Measurements from ENCODE around the gene ARID4B.
"Not testable (repeated sequence)": the region's sequence is repeated elsewhere in the genome, so short reads cannot be mapped to it uniquely, and the experiment has no call there.

The ARID4B gene

DNA sequence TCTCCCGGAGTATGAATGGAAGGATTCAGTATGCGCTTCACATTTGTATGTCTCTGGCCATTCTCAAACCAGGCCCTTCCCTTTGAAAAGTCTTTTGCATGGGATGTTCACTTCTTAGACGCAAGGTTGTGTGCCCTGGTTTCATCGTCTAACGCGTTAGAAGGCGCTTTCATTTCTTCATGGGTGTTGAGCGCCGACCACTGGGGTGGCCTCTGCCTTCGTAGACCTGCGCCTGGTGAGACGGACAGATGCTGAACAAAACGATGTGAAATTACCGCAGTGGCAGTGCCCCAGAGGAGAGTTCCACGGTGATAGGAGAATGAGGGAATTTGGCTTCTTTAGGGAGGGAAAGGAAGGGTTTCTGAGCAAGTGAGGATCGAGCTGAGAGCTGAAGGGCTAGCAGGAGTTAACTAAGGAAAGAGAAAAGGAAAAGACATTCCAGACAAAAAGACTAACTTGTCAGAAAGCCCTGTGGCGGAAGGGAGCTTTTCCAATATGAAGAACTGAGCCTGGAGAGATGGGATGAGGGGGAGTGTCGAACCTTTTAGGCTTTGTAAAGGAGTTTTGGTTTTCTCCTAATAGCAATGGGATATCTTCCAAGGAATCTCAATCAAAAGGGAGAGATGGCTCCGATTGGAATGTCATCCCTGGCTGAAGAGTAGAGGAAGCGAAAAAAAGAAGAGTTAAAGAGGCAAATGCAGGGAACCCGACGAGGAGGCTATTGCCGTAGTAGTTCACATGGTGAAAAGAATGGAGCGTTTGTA is 1.3 kb upstream of the ARID4B start:
- peak; percentile 25 for DNase-seq (ENCODE audit: low read depth)

DNA sequence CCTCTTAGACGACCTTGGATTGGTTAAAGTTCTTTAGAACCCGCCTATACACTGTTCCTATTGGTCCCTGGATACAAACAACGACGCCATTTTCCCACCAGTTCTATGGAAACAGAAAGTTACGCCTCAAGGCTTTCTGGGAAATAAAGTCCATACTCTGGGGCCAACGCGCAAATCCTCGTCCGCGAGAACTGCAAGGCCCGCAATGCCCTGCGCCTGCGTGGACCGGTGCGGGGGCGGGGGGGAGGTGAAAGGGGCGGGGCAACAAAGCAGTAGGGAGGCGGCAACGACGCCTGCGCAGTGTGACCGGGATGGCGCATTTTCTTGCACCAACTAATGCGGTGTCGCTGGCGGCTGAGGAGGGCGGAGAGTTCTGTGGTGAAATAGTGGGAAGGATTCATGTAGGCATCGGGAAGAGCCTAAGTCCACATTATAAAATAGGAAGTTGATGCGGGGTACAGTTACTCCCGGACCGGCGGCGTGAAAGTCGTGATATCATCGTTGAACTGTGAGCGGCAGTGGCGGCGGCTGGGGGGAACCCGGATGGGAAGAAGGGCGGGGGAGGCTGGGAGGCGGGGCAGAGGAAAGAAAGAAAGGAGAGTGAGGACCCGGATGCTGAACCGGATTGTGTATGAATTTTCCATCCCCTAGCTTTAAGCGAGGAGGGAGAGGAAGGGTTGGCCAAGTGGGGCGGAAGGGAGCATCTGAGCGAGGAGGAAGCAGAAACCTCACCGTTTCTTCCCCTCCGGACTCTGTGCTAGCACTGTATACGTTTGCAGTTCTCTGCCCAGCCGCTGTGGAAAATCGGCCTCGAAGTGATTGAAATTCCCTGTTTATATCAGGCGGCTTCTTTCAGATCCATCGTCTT is 526 bp upstream of the ARID4B start, which contains the start of gene GGPS1:
Gene GGPS1, plus strand, starts transcription at position 300 of the 868 bp plus-strand sequence. CDS start 6,695 bp downstream, outside the sequence.
- peak; percentile 97 for DNase-seq (ENCODE audit: low read depth)

DNA sequence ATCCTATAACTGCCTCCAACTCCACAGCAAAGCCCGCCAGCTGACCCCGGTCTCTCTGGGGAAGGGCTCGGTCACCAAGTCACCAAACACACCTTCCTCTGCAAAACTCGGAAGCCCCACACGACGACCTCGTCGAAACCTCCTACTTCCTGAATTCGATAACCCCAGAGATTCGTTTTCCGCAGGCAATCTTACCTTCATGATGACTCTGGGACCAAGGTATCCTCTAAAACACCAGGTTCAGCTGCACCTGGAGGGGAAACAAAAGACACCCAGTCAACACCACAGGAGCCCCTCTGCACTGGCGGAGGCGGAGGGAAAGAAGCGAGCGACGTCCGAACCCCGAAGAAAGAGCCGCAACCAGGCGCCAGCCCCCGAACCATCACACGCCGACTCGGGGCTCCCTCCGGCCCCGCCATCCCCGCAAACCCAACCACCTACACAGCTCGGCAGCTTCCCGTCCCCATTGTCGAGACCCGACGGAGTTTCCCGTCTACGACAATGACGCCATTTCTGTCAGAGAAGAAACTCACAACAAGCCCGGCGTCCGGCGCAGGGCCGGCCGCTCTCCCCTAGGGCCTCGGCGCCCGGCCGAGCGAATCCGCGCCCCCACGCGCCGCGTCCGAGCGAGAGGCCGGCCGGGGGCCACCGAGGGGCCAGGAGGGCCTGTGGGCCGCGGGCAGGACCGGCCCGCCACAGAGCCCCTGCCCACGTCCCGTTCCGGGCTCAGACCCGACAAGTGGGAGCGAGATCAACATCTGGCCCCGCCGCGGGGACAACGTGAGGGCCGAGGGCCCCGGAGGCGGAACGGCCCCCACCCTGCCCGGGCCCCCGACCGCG is 1.0 kb downstream of the ARID4B start:
- DNase-seq (ENCODE audit: low read depth) = peak; percentile 53

DNA sequence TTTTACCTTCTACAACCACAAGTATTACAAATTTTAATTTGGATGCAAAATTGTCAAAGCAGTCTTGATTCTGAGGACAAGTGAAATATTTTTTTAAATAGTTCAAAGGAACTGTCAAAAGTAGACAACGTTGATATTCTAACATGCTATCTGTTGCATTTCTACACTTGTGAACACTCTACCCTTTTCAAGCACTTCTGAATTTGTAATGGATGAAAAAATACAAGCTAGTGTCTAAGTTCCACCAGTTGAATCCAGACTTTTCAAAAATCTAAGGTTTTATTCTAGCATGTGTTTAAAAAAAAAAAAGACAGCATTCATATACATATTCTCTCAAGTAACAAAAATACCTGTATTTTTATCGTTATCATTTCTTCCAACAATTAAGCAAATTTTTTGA is 2.1 kb downstream of the ARID4B start:
- no peak for DNase-seq (ENCODE audit: low read depth)

DNA sequence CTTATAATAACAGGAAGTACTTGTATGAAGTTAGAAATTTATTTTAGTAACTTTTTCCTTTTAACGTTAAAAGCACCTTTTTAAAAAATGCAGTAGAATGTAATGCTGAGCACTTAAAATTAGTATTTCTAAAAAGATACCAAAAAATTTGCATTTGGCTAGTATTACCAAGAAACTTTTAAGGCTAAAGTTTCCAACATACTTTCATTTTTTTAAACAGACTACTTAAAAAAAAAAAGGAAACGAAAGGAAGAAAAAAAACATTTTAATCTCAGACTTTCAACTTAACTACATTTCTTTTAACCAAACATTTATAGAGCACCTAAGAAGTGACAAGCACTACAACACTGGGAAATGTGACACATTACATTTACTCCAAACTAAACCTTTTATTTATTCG is 2.8 kb downstream of the ARID4B start:
- DNase-seq (ENCODE audit: low read depth) = no peak

DNA sequence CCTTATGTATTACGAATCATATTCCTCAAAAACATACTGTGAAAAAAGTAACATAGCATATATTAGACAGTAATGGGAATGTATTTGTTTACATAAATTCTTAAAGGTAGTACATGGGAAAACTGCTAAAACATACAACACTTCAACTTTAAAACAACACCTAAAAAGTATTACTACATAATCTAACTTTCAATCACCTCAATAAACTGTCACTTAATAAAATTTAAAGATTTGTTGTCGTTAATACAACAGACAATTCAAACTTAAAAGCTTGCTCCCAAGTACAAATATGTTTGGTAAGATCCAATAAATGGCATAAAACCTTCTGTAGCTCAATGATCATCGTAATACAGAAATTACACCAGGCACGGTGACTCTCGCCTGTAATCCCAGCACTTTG is 3.7 kb downstream of the ARID4B start:
- no peak for DNase-seq (ENCODE audit: low read depth)

DNA sequence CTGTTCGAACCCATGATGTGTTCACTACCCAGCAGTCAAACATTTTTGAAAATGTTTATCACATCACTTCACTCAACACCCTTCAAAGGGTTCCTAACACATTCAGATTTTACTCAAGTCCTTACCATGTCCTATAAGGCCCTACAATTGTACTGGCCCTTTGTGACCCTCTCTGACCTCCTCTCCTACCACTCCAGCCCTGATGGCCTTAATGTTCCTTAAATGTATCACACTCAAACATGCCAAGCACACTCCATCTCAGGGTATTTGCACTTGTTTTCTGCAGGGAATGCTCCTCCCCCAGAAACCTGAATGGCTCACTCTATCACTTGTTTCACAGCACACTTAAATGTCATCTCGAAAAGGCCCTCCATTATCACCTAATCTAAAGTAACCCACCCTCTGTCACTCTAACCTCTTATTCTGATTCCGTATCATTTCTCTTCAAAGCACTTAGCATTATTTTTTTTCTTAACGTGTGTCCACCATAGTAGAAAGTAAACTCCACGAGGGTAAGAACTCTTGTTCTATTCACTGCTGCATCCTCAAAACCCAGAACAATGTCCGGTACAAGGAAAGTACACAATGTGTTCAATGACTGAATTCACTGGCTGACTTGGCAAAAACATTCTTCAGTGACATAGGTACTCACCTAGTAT is 7.3 kb downstream of the ARID4B start:
- no peak for DNase-seq (ENCODE audit: low read depth)

DNA sequence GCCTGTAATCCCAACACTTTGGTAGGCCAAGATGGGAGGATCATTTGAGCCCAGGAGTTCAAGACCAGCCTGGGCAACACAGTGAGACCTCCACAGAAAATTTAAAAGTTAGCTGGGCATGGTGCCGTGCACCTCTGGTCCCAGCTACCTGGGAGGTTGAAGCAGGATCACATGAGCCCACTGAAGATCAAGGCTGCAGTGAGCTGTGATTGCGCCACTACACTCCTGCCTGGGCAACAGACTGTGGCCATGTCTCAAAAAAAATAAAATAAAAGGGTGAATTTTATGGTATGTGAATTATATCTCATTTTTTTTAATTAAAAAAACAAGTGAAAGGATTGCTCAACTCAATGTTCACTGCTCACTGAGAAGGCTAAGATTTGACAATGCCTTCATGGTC is 8.7 kb downstream of the ARID4B start:
- no peak for DNase-seq (ENCODE audit: low read depth)

DNA sequence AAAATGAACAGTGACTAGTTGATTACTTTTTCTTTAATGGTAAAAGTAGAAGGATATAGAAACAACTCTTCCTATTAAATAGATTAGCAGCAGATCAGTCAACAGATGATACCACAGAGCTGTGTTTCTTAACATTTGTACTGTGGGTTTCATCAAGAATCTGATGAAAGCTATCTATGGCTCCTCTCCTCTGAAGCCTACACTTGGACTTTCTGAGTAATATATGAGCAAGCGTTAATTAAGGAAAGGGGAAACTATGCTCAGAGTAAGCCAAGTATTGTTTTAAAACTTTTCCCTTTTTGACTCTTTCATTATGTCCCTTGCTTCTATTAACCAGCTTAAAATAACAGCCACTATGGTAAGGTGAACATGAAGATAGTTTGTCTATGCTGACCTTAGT is 10.8 kb downstream of the ARID4B start:
- DNase-seq (ENCODE audit: low read depth) = no peak

DNA sequence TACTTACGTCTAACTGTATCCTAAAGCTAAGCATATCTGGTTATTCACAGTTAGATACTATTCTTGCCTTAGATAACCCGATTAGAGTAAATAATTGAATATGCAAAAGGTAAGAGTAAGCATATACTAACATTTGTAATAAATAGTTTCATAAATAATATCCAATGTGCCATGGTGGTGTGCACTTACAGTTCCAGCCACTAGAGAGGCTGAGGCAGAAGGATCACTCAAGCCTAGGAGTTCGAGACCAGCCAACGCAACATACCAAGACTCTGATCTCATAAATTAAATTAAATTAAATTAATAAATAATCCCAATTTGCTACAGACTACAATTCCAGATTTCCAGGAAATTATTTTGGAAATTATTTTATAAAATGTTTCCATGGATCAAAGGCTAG is 12.2 kb downstream of the ARID4B start:
- DNase-seq (ENCODE audit: low read depth) = no peak

DNA sequence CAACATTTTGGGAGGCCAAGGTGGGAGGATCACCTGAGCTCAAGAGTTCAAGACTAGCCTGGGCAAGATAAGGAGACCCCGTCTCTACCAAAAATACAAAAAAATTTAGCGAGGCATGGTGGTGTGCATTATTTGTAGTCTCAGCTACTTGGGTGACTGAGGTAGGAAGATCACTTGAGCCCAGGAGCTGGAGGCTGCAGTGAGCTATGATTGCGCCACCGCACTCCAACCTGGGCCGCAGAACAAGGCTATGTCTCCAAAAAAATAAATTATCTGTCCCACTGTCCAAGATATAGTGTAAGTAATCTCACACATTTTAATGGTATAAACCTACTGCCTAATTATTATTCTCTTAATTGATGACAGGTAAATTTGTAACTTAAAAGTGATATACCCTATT is 12.8 kb downstream of the ARID4B start:
- no peak for DNase-seq (ENCODE audit: low read depth)

DNA sequence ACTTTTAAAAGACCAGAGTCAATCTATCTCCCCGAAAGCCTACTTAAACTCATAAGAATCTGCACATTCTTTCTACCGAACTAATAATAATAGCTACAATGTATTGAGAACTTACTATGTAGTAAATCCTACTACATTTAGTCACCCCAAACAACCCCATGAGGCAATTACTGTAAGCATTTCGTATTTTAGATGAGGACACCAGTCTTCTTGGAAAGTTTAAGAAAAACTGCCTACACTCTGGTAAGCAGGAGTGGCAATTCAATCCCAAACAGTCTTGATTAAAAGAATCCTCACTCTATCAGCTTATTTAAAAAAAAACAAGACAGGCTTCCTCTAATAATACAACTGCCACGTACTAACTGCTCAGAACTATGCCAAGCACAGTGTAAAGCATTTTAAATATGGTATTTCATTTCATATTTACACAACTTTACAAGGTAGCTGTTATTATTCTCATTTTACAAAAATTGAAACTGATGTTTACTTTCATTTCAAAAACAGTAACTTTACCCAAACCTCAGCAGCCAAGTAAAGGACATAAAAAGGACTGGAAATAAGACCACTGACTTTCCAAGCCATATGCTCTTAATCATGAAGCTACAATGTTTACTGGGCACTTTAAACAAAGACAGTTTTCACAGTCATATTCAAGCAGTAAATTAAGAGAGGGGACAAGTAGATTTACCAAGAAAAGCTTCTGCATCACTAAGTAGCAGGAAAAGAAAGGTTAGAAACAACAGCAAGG is 13.9 kb downstream of the ARID4B start:
- DNase-seq (ENCODE audit: low read depth) = no peak

DNA sequence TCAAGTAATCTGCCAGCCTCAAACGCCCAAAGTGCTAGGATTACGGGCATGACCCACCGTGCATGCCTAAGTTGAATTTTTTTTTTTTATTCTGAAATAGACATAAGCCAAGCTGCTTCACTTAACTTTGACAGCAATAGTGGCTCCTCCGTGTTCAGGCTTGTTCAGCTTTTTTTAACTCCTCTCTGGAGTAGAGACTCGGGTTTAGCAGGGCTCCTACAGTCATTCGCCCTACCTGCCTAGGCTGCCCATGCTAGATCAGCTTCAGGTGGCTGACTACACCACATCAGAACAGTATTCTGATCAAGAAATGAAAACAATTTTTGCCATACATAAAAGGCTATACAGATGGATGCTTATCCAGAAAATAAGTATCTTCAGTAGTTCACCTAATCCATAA is 14.7 kb downstream of the ARID4B start:
- DNase-seq (ENCODE audit: low read depth) = no peak

DNA sequence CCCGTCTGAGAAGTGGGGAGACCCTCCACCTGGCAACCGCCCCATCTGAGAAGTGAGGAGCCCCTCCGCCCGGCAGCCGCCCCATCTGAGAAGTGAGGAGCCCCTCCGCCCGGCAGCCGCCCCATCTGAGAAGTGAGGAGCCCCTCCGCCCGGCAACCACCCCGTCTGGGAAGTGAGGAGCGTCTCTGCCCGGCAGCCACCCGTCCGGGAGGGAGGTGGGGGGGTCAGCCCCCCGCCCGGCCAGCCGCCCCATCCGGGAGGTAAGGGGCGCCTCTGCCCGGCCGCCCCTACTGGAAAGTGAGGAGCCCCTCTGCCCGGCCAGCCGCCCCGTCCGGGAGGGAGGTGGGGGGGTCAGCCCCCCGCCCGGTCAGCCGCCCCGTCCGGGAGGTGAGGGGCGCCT is 18.8 kb downstream of the ARID4B start:
- DNase-seq (ENCODE audit: low read depth) = not testable (repeated sequence)

DNA sequence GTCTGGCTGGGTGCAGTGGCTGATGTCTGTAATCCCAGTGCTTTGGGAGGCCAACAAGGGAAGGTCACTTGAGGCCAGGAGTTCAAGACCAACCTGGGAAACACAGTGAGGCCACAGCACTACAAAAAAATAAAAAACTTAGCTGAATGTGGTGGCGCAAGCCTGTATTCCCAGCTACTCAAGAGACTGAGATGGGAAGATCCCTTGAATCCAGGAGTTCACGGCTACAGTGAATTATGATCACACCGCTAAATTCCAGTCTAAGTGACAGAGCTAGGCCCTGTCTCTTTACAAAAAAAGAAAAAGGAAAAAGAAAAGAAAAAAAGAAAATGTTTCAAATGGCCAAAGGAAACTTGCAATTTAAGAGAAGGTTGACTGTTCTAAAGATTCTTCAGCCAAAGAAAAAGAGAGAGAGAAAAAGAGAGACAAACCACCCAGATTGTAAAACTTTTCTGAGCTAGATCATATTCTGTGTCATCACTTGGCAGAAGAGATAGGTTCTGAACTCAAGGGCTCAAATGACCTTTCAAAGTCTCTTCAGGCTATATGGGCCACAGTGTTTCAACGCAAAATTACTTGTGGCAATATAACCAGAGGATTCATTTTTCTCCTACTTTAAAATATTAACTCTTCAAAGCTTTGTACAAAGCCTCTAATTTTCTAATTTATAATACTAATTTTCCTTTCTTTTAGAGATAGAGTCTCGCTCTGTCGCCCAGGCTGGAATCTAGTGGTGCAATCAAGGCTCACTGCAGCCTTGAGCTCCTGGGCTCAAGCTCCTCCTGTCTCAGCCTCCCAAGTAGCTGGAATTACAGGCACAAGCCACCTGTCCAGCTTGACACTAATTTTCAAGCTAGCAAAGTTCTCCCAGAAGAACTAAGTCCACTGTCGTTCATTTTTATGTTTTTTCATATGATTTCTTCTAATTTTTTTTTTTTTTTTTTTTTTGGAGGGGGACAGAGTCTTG is 20.5 kb downstream of the ARID4B start:
- no peak for DNase-seq (ENCODE audit: low read depth)

DNA sequence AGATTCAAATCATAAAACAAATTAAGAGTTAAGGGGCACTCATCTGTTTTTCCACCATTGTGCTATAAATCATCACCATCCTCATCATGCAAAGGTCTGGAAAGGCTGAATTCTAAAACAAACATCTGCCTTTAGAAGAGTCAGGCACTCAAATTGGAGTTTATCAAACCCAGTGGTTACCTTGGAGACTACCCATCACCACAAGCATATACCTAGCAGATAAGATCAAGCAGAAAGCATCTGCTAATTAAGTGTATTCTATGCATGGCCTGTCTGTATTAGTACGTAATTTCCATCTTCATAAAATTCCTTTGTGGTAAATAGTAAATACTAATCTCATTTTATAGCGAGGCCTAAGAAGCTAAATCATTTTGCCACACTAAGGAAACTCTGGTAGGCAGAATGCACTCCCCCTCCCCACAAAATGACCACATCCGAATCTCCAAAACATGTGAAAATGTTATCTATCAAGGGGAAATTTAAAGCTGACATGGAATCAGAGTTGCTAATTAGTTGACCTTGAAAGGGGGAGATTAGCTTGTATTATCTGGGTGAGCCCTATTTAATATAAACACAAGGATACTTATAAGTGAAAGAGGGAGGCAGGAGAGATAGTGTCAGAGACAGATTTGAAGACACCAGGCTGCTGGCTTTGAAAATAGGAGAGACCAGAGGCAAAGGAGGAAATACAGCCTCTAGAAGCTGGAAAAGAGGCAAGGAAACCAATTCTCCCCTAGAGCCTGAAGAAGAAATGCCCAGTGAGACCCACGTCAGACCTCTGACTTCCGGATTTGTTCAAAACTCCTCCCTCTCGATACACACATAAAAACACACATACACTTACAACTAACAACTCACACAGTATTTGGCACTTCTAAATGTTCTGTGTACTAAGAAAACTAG is 23.2 kb downstream of the ARID4B start:
- DNase-seq (ENCODE audit: low read depth) = no peak

DNA sequence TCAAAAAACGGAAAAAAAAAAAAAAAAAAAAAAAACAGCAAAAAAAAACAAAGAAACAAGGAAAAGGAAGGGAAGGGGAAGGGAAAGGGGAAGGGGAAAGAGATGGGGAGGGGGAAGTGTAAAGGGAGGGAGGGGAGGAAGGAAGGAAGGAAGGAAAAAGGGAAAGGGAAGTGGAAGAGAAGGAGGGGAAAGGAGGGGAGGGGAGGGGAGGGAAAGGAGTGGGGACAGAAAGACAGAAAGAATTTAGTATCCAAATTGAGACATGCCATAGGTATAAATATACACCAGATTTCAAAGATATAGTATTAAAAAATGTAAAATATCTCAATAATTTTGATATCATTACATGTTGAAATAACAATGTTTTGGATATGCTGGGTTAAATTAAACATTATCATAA is 25.8 kb downstream of the ARID4B start:
- no peak for DNase-seq (ENCODE audit: low read depth)

DNA sequence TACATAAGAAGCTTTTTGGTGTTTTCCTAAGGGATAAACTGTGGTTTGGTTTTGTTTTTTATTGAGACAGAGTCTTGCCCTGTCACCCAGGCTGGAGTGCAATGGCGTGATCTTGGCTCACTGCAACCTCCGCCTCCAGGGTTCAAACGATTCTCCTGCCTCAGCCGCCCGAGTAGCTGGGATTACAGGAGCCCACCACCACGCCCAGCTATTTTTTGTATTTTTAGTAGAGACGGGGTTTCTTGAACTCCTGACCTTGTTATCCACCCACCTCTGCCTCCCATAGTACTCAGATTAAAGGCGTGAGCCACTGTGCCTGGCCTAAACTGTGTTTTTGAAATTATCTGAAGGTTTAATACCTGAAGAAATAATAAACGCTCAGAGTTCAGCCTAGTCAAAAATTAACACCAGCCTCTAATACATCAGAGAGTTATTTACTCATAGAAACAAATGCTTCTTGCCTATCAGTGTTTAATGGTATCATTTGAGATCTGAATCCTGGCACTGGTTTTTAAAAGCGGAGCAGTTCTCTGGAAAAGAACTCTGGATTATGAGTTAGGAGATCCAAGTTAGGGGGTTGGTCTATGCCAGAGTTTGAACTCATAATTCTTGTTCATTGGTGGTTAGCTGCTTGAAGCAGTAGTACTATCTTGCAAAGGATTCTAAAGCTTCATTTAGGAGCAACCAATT is 28.7 kb downstream of the ARID4B start:
- no peak for DNase-seq (ENCODE audit: low read depth)
